Caki2 (cell line): Measurements from ENCODE around the gene UFD1. TPM values are rescaled to one million over a fixed set of nuclear protein-coding genes. Genes with fewer than 3 reads are reported as not detected.
"Not testable (repeated sequence)": the region's sequence is repeated elsewhere in the genome, so short reads cannot be mapped to it uniquely, and the experiment has no call there.

Source experiments
- DNase-seq: peaks from one replicate; pipeline ENCODE4 v3.0.0-alpha.2; 2015; ENCODE audit warnings: low read depth
- in situ Hi-C: cut with HindIII; loops from 2 replicates; pipeline ENCODE4 v1.10.0; 2016; ENCODE audit warnings: low sequenced_read_pairs, low pct_unique_long_range_greater_than_20kb, mixed read lengths
- total RNA-seq: library from RNA; depleted of rRNA; stranded (reverse); fragments of >200 nt; shearing (Covaris generic); gene quantifications from 2 replicates; pipeline ENCODE4 v1.2.3, GENCODE V29; 2014; ENCODE audit warnings: low replicate concordance

UFD1 gene
- total RNA-seq, 1 experiment from 2014 or later = 106 TPM

DNA sequence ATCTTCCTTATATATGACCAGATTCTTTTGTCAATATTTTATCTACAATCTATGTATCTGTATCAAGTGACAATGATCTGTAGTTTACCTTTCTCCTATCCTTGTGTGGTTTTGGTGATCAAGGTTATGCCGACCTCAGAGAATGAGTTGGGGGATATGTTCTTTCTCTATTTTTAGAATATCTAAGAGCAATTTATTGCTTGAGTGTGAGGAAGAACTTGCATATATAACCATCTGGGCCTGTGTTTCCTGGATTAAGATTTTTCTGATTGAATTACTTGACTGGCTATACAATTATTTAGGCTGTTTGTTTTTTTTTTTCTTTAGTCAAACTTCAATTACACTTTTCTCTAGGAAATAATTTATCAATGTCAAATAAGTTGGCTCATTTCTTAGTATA, 17.5 kb downstream of the UFD1 start:
- DNase-seq = no peak
- in situ Hi-C loops = no loop called here

DNA sequence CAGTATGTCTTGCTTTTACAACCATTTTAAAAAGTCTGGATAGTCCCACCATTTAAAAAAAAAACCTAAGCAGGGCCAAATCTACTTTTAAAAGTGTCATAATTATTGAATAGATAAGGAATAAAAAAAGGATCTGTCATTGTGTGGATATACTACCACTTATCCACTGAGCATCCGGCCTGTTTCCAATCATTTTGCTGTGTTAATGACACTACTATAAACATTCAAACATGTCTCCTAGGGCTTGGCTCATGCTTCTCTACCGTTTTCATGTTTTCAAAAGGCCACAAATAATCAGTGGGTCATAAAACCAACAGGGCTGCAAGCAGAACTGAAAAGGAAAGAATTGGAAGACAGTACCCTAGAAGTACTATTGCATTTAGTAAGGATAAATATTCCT, 19.0 kb downstream of the UFD1 start:
- DNase-seq = no peak
- in situ Hi-C loops = no loop called here

DNA sequence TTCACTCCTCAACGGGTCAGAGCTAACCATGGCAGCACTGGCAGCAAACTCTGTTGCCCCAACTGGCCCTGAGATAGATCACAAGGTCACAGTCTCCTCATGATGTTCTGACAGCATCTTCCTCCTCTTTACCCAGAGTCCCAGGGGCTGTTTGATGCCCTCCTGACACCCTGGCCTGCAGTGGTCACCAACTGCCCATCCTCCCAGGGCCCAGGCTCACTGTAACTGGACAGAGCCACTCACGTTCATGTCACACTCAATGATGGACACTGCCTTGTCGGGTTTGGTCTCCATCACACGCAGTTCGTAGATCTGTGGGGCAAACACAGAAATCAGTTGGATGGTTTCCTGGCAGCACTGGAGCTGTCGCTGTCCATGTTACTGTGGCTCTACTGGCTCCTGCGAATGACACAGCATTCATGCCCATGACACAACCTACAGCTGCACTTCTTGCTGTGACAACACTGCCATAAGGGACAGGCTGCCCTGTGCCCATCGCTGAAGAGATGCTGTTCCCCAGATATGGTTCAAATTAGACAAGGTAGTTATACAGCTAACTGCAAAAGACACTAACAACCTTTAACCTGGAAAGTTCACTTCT, 21.1 kb downstream of the UFD1 start:
- DNase-seq = no peak
- in situ Hi-C loops = no loop called here

DNA sequence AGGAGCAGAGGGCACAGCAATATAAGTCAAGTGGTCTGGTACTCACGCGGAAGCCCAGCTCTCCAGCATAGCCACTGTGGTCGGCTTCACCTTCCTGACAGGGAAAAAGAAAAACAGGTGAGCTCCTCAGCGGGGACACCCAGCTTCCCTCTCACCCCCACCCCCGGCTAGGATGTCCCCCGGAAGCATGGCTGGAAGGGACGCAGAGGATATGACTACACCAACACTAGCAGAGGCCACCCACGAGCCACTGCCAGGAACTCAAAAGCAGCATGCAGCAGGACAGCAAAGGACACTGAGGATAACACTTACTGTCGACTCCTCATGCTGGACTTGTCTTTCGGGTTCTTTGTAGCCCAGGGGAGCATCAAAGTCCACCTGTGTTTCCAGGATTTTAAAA, 22.5 kb downstream of the UFD1 start:
- in situ Hi-C loops = no loop called here
- DNase-seq = no peak

DNA sequence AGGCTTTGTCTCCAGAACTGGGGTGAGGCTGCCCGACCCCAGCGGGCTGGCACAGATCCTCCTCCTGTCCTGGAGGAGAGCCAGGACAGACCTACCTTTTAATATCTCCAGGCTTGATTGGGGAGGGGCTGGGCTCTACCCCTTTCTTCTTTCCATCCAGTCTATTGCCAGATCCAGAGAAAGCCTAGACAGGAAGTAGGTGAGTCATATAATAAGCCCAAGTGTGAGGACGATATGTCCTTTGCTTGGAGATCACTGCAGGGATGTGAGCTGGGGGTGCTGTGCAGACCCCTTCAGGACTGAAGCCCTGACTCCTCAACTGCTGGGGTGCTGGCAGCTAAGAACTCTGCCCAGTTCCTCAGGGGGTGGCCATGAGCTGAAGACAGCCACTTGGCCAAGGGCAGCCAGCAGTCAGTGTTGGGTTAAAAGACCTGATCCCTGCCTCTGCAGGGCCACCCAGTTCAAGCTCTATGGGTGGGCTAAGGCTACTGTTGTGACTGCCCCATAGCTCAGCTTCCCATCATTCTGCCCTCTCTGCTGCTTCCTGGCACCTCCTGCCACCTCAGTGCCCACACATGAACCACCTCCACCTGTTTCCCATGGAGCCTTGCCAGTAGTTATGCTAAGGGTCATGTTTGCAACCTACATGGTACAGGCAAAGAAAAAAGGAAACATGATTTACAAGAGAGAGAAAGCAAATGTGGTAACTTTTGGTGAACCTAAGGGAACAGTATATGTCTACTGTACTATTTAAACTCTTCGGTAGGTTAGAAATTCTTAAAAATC, 23.2 kb downstream of the UFD1 start:
- DNase-seq = no peak
- in situ Hi-C loops = no loop called here

DNA sequence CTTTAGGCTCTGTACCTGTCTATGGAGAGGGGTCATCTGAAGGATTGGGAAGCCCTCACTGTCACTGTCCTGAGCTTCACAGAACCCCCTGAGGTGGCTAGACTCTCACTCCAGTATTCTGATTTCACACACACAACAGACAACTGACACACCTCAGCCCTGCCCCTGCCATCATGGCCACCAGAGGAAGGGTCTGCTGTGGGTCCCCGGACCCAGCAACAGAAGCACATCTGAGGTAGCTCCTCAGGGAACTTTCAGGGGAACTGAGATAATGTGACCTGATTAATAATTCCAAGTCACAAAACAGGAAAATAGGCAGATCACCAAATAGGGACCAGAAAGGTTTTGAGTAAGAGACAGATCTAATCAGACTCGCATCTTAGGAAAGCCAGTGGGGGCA, 24.0 kb downstream of the UFD1 start:
- no peak for DNase-seq
- in situ Hi-C loops = no loop called here

DNA sequence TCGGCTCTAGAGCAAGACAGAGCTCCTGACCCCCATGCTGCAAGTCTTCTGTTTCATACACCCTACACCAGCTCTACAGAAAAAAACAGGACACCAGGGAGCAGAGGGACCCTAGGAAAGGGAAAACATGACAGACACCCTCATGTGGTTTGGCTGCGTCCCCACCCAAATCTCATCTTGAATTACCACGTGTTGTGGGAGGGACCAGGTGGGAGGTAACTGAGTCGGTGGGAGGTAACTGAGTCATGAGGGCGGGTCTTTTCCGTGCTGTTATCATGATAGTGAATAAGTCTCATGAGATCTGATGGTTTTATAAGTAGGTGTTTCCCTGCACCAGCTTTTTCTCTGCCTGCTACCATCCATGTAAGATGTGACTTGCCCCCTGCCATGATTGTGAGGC, 24.8 kb downstream of the UFD1 start:
- in situ Hi-C loops = no loop called here

DNA sequence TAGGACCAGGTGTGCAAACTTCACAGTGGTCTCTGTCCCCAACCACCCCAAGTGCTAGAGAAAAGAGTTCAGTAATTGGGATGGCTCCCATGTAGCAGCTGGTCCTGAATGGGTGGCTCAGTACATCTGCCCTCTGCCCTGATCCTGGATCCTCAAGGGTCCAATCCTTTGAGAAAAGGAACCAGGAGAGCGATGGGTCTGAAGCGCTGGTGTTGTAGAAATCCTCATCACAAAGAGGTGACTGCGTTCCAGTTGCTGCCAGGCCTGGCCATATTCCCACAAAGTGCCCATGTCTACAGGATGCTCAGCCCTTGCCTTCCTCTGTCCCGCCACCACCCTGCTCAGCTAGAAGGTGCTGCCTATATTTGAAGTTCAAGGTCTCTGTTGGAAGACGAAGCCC, 25.3 kb downstream of the UFD1 start:
- in situ Hi-C loops = no loop called here
- no peak for DNase-seq

More for the DNA sequence above, 24.8 kb downstream of the UFD1 start:
- DNase-seq = no peak

DNA sequence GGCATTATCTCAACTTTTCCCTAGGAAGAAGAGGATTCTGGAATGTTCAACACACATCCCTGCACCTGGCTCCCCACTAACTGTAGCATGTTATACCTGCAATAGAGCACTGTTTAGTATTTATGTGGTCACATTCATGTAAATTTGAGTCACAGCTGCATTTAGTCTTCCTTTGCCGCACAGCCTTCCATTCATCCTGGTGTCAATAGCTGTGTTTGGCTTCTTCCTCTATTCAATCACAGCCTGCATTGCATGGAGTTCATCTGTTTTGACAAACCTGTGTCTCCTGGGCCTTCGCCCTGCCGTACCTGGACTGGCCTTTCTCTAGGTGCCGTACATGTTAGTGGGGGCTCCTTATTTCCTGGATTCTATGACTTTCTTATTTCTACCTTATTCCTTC, 27.4 kb downstream of the UFD1 start:
- no peak for DNase-seq
- in situ Hi-C loops = no loop called here

DNA sequence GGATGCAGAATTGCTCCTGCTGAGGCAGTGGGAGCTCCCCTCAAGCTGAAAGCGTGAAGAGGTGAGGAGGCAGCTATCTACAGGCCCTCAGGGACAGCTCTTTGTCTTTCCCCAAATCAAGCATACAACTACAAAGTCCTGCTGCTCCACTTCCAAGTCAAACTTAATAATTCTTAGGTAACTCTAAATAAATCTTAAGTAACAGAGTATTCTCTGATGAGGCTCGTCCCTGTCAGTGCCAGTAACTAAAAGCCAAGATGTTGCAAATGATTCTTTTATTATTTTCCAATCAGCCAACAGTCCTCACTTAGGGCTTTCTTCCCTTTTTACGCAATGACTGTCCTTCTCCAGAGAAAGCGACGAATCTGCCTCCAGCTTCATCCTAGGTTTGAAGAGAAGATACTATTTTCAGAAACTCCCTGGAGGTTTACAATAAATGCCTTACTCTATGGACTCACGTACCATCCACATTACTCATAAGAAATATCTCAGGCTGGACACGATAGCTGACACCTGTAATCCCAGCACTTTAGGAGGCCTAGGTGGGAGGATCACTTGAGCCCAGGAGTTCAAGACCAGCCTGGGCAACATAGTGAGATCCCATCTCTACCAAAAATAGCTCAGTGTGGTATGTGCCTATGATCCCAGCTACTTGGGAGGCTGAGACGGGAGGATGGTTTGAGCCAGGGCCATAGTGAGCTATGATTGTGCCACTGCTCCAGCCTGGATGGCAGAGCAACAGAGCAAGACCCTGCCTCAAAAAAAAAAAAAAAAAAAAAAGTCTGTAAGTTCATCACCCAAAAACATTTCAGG, 28.4 kb downstream of the UFD1 start:
- DNase-seq = no peak
- in situ Hi-C loops = no loop called here

DNA sequence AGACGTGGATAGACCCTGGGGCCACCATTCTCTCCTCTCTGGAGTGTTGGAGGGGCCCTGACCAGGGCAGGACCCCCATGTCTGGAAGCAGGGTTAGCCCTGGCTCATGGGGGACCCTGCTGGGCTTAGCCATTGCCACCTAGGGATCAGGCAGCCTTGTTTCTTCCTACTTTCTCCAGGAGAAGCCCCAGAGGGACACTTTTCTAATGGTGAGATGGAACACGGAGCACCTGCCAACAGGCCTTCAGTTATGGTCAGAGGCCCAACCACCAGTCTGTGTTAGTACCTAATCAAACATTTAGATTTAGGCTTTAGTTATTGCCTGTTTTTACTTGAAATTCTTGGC, 29.6 kb downstream of the UFD1 start:
- no peak for DNase-seq
- in situ Hi-C loops = no loop called here

DNA sequence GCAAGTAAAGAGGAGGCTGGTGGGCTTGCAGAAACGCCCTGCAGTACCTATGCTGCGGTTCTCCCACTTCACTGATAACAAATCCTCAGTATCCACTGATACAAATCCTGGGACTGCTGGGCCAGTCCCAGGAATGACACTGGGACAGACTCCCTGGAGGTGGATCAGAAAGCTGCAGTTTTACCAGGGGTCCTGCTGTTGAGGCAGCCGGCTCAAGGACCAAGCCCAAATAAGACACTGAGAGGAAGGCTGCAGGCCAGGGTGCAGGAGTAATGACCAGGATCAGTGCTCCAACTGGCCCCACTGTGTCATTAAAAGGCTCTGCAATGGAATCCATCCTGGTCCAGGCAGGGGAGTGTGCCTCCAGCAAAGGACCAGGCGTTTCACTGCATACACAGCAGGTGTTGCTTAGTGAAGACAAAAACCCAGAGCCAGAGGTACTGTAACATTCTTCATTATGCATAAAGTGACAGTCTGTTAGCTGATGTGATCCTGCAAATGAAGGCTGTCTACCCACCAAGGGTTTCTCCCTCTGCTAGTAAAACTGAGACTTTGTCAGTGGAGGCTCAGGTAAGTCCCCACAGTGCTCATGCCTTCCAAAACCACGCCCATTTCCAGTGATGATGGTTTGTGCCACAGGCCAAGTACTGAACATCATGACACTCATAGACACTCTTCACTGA, 30.1 kb downstream of the UFD1 start:
- no peak for DNase-seq
- in situ Hi-C loops = no loop called here

DNA sequence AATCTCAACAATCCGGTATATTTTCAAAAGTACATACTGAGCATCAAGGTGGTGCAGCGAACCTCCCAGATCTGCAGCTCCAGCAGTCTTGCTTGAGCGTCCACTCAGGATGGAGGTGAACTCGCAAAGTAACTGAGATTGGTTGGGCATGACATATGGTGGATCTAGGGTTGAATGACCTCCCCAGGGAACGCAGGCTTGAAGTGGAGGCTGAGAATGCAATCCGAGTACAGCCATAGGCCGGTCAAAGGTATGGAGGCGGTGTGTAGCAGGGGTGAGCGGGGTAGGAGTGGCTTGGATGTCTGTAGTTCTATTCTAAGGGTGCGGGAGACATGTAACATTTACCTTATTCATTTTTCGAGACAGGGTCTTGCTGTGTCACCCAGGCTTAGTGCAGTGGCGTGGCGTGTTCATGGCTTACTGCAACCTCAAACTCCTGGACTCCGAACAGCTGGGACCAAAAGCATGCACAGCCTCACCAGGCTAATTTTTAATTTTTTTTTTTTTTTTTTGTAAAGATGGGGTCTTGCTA, 30.9 kb downstream of the UFD1 start:
- in situ Hi-C loops = no loop called here
- peak; percentile 63 for DNase-seq

DNA sequence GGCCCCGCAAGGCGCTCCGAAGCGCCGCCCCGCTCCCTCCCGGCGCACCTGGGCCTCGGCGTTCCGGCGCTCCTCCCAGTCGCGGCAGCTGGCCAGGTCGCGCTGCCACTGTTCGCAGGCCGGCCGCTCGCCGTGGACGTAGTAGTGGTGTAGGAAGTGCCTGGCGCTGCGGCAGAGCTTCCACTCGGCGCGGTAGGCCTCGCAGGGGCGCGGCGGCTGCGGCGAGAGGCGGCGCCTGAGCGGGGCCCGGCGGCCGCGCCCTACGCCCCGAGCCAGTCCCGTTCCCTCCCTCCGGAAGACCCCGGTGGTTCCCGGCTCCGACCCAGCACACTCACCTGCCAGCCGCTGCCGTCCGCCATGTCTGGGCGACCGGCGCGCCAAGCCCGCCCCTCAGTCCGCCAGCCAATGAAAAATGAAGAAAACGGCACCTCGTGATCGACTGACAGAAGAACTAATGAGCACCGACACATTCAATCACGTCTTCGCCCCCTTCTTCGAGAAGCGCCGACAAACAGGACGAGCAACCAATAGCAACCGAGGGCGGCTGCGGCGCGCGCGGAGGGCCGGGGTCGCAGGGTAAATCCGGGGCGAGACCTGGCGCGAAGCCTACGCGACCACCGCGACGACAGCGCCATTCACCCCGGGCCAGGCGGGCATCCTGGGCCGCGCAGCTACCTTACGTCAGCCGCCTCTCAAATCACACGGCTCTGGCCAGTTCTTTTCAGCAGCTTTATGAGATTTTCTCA, 31.5 kb downstream of the UFD1 start, which contains the start of gene C22orf39:
TSS of gene C22orf39 (minus strand) at position 382 of the 746 bp plus-strand sequence. CDS start at position 359, 23 bp downstream.
- DNase-seq = peak; percentile 96
- in situ Hi-C loops = no loop called here

DNA sequence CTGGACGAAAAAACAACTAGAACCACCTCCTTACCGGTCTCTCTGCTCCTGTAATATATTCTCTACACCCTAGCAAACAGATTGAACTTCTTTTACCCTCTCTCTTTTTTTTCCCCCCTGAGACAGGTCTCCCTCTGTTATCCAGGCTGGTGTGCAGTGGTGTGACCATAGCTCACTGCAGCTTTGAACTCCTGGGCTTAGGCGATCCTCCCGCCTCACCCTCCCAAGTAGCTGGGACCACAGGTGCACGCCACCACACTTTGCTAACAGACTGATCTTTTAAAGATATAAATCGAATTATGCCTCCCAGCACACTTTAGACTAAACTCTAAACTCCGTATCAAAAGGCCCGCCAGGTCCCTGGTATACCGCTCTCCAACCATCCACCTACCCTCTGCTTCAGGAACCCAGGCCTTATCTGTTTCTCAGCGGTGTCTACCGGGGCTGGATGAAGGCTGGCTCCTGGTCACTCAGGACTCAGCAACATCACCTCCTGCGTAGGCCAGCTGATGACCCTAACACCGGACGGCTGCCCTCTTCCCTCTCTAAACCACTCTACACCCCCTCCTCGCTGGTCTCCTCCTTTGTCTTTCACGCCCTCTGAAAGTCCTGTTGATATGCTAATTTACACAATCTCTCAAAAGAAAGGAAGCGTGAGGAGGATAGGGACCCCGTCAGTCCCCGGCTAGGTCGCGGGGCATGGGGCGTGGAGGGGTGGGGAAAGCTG, 32.2 kb downstream of the UFD1 start:
- in situ Hi-C loops = no loop called here
- DNase-seq = no peak

DNA sequence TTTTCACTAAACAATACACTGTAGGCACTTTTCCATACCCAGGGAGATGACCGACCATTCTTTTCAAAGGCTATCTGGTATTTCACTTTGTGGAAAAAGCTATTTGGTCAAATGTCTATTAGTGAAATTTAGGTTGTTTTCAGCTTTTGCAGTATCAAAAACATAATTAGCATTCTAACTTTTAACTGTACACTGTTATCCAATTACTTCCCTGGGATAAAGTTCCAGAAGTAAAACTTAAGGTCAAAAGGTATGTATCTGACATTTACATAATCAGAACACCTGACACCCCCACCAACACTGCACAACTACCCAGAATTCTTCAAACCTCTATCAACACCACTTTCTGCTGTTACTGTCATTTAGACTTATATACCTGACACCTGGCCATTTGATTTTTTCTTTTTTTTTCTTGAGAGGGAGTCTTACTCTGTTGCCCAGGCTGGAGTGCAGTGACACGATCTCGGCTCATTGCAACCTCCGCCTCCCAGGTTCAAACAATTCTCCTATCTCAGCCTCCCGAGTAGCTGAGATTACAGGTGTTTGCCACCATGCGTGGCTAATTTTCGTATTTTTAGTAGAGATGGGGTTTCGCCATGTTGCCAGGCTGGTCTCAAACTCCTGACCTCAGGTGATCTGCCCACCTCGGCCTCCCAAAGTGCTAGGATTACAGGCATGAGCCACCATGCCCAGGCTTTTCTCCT, 33.6 kb downstream of the UFD1 start:
- in situ Hi-C loops = not testable (repeated sequence)

More for the DNA sequence above, 33.6 kb downstream of the UFD1 start:
- not testable (repeated sequence) for DNase-seq
